Left colon (tissue), 2 donors: ENCODE measurements around the gene RBM7. TPM values are rescaled to one million over a fixed set of nuclear protein-coding genes. Genes with fewer than 3 reads are reported as not detected.

ENCODE experiments used
- ATAC-seq: fragments of 200-7000 bp; cut with Tn5 transposase; one replicate; pipeline ENCODE4 v1.9.1; 2020; ENCODE audit warnings: mild to moderate bottlenecking, moderate library complexity
- DNase-seq, 2 donors: peaks; one replicate each; pipeline ENCODE4 v3.0.0-alpha.2; 2020
- intact Hi-C, 2 donors: fragments of 100-400 bp; cut with DNase I in 1 of 2; cut with micrococcal nuclease in 1 of 2; formaldehyde crosslinking; loops; one replicate each; pipeline versions ENCODE4 v1.11.2 to v1.14.0; 2022; cut with DNase I, micrococcal nuclease
- total RNA-seq, 2 donors: library from RNA; stranded (reverse); fragmentation: NEBNext Ultra II Directional; extraction: Animal tissue kit (Norgen Biotek cat#: 25700); gene quantifications; one replicate each; pipeline ENCODE4 v1.2.1, GENCODE V29; 2021
- donor health status: DM: no; HTN: no; CAD: no.
- donor health status: DM: yes; HTN: yes; CAD: no.

RBM7 gene
- total RNA-seq, 2 donors from 2014 or later: 31.1 to 33.6 TPM

- intact Hi-C loops: no loop called here
- no peak for DNase-seq
- peak; percentile 87 for ATAC-seq
Observed at GRCh38 chr11:114392735-114393667, 7.5 kb upstream of the RBM7 start.

GRCh38 chr11:114395736-114396135 is 4.7 kb upstream of the RBM7 start:
- intact Hi-C loops: no loop called here
- ATAC-seq (no peak), DNase-seq (peak in 1 of 2 donors; percentile 16)

- no peak for ATAC-seq
- no peak for DNase-seq
- intact Hi-C loops: no loop called here
Observed at GRCh38 chr11:114396916-114397315, 3.5 kb upstream of the RBM7 start.

GRCh38 chr11:114397349-114397982 is 3.0 kb upstream of the RBM7 start:
- intact Hi-C loops: no loop called here
- ATAC-seq (no peak), DNase-seq (no peak)

DNA sequence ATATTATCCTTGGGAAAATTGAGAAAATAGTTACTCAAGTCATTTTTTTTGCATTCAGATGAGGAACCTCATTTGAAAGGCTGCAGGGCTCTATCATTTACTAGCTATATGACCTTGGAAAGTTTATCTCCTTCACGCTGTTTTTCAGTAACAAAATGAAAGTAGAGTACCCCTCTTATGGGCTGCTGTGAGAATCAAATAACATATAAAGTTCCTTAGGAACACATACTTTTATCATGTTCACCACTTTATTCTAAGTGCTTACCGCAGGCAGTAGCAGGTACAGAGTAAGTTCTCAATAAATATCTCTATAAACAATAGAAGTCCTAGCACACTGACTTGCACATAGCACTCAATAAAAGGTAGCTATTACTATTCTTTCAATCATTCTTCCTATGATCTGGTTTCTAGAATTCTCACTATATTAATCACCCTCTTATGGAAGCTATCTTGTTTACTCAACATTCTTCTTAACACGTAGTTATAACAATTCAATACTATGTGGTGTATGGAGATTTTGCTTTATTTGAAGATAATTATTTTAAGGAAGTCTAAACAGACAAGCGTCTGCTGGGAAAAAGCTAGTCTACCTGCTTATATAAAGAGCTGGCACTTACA is 2.1 kb upstream of the RBM7 start:
- intact Hi-C loops: no loop called here
- DNase-seq: no peak
- no peak for ATAC-seq

DNA sequence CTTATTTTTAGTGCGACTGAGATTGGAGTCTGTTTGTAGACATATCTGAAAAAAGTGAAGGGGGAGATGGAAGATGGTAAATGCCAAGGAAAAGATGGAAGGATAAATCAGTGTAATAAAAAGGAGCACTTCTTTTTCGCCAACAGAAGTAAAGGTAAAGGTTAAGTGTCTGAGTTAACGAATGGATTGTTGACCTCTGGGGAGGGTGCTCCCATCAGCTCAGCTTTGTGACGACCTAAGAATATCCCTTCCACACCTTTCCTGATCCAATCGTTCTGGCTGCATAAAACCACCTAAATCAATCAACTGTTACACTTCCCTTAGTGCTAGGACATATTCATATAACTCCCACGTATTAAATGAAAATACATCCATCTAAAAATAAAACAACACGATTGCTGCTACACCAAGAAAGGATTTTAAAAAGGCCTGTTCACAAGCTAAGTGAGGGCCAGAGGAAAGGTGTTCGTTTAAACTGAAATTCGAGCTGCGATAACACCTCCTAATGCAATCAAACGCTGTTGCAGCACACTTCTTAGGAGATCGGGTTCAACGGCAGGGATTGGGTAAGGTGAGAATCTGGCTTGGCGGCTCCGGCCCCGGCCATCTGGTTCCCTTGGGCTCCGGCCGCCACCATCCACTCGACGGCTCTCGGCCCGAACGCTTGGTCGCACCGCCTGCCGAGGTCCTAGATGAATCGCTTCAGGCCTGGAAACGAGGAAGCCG is 813 bp upstream of the RBM7 start:
- ATAC-seq (peak; percentile 58), DNase-seq (peak in 1 of 2 donors; percentile 70)
- intact Hi-C loops: no loop called here

DNA sequence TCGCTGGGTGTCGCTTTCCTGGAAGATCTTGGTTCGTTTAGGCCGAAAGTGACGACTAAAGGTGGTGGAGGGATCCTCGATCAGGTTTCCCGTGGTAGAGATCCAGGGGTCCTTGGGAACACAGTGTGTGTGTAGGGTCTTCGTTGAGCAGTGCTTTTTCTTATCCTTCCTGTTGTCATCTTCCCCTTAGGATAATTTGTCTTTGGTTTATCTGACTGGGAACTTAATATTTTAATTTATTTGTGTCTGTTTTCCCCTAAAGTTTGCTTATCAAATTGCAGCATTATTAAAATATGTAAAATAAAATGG is 403 bp downstream of the RBM7 start:
- DNase-seq: no peak
- intact Hi-C loops: no loop called here
- no peak for ATAC-seq

DNA sequence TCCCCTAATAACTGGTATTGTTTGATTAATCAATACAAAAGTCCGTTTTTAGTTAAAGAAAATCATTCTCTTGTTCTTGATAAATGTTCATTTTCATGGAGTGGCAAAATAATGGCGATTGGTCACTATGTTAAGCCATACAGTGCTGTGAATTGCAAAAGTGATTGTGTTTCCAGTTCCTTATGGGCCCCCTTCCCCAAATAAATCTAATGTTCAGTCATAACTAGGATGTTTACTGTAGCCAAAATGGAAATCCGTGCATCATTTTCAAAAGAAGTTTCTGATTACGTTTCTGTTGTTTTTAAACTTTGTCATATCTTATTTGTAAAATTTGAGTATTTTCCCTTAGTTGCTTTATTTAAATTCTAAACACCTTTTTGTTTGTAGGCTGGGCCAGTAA is 845 bp downstream of the RBM7 start:
- no peak for DNase-seq
- intact Hi-C loops: no loop called here
- no peak for ATAC-seq

GRCh38 chr11:114412946-114413345 is 12.5 kb downstream of the RBM7 start:
- intact Hi-C loops: no loop called here
- DNase-seq (no peak), ATAC-seq (no peak)

DNA sequence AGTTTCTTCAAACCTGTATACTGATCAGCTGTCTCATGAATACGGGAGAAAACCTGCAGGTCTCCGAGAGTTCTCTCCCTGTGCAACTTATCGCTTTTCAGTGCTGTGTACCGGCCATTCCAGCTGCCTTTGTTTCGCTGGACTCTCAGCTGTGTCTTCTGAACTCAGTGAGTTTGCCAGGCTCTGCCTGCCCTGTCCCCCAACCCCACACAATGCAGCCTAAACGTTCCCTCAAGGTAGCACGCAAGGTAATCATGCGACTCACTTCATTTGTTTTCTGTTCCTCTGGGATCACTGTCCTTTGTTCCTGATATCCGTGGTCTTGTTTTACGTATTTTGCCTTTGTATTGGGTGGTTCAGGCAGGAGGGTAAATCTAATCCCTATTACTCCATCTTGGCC is 13.5 kb downstream of the RBM7 start:
- intact Hi-C loops: no loop called here
- ATAC-seq (no peak), DNase-seq (no peak)

- DNase-seq (no peak), ATAC-seq (no peak)
- intact Hi-C loops: no loop called here
Observed at GRCh38 chr11:114416441-114416961, 16.0 kb downstream of the RBM7 start.

- intact Hi-C loops: no loop called here
- ATAC-seq (no peak), DNase-seq (no peak)
Observed at GRCh38 chr11:114426280-114426679, 25.8 kb downstream of the RBM7 start.

GRCh38 chr11:114430290-114430689 is 29.8 kb downstream of the RBM7 start:
- intact Hi-C loops: no loop called here
- DNase-seq (no peak), ATAC-seq (no peak)

DNA sequence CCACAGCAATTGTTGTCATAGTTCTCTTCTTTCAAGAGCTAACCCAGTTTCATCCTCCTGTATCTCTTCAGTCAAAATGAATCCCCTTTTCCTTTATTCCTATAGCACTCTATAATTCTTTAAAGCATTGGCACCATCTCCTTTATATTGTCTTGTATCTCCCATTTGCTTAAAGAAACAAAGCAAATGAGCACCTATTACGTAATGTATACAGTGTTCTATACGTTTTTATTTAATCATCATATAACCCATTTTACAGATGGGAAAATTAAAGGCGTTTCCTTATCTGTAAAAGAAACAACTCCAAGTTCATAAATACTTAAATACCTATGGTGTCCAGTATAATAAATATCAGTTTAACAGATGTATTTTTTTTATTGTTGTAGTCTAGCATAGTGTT is 32.4 kb downstream of the RBM7 start:
- no peak for DNase-seq
- intact Hi-C loops: no loop called here
- no peak for ATAC-seq

DNA sequence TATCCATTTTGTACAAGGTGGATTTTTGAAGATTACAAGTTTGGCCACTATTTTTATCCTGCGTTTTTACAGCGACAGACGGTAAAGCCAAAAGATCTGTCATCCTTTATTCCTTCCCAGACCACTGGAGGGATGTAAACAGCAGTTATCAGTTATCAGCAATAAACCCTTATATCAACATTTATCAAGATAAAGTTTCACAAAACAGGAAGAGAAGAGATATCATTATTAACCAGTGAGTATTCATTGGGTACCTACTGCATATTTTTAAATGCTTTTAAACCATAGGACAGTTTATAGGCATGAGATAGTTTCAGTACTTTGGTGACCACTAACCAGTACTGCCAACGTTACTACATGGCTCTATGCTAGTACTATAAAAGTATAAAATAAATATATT is 32.9 kb downstream of the RBM7 start:
- peak; percentile 22 for ATAC-seq
- intact Hi-C loops: no loop called here

DNA sequence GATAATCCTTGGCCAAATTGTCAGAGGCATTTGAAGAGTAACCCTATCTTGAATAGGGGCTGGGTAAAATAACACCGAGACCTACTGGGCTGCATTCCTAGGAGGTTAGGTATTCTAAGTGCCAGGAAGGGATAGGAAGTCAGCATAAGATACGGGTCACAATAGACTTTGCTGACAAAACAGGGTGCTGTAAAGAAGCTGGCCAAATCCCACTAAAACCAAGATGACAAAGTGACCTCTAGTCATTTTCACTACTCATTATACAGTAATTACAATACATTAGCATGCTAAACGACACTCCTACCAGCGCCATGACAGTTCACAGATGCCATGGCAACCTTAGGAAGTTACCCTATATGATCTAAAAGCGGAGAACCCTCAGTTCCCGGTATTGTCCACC is 37.8 kb downstream of the RBM7 start:
- no peak for ATAC-seq
- DNase-seq: no peak
- intact Hi-C loops: no loop called here

More for the DNA sequence above, 32.9 kb downstream of the RBM7 start:
- no peak for DNase-seq

- DNase-seq (peak; percentile 97 to 98), ATAC-seq (peak; percentile 99)
- intact Hi-C loops: loop anchor here in 1 of 2 donors (10.0 kb wide), 1 partner anchor 95 kb away; no protein-coding TSS in a partner anchor
Observed at GRCh38 chr11:114439229-114440120, 39.0 kb downstream of the RBM7 start, which contains the start of gene REXO2. TSS of gene REXO2 (plus strand) at chr11:114439467. CDS start at chr11:114439529, 62 bp downstream.
